HS-5 (cell line): Measurements from ENCODE around the gene WDR89.
A peak's percentile ranks its signal among the peaks of the same experiment; 100 is the strongest.
"Not testable (repeated sequence)": the region's sequence is repeated elsewhere in the genome, so short reads cannot be mapped to it uniquely, and the experiment has no call there.

ENCODE experiments used
- DNase-seq: peaks from one replicate; pipeline ENCODE4 v3.0.0-alpha.2; 2012; ENCODE audit warnings: low read depth

Gene WDR89

GRCh38 chr14:63652406-63652805 lies 10.7 kb upstream of the WDR89 start:
- DNase-seq: no peak

DNA sequence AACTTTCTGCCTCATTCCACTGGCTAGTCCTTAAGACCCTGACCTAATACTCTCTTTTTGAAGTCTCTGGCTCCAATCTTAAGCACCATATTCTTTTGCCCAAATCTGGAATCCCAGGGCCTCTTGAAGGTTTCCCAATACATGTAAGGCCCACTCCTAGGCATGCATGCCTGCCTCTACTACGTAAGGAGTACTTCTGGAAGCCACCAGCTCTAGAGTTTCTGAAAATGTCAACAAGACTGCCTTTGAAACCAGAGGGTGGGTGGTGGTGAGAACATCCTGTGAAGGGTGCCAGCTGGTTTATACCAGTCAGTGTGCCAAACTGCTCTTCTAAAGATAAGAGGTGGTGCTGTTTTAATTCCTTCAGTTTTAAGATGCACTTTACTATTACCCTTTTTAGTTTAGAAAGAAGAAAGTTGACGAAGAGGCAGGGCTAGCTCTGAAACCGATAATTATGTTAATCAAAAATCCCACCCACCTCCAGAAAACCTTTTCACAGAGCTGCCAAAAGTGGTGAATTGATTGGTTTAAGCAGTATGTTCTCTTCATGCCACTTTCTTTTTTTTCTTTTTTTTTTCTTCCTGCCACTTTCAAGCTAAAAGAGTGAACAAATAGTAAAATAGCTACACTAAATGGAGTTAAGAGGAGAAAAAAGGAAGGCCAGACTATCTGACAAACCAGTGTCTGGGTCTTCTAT lies 8.7 kb upstream of the WDR89 start:
- DNase-seq: no peak

- DNase-seq: no peak
Observed at GRCh38 chr14:63647696-63648410, 6.2 kb upstream of the WDR89 start.

DNA sequence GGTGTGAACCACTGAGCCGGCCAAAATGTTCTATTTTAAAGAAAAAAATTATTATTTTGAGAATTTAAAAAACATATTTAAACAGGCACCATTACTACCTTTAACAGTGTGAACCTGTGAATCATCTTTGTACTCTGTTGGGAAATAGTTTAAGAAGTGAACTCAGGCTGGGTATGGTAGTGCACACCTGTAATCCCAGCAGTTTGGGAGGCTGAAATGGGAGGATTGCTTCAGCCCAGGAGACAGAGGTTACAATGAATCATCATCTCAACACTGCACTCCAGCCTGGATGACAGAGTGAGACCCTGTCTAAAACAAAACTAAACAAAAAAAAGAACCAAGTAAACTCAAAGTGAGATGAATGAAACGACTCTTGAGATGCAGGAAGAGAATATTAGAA lies 3.1 kb upstream of the WDR89 start:
- no peak for DNase-seq

DNA sequence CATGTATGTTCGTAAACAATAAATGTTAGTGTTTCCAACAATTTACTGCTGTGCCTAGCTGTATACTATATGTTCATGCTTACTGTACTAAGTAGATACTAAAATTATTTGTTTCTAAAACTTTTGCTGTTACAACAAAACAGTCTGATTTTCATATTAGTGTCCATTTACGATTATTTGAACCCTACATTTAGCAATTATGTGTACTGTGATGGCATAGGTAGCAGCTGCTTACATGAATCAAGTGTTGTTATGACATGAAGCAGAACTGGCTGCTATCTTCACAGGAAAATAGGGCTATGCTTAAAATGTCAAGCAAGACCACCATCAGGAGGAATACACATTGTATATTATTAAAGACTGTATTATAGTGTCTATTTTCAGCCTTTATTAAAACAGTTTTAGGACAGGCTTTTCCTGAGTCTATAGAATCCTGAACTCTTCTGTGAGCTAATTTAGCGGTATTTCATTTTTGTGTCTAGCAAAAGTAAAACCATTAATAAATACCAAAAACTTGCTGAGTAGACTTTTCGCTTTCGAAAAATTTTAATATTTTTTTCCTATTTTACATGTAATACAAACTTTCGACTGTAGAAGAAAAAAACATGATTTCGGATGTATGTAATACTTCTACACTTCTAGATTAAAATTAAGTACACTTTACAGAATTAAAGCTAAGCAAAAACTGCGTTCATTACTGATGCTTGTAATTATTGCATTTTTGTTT lies 1.1 kb upstream of the WDR89 start:
- DNase-seq: no peak

DNA sequence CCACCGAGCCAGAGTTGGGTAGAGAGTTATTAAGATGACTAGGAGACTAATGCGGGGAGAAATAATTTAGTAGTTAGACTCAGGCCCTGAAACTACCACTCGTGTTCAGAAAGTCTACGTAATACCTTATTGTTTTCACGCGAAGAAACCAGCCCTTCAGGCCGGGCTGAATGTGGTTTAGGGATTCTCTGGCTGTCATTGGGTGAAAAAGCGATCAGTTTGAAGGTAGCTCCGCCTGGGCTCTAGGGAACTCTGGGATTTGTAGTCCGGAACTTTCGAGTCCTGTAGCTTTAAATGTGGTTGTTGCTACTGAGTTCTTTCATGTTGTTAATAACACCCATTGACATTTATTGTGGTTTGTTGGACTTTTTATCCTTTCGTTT lies 549 bp upstream of the WDR89 start:
- DNase-seq: peak; percentile 86

GRCh38 chr14:63638493-63638892 lies 3.2 kb downstream of the WDR89 start:
- no peak for DNase-seq

DNA sequence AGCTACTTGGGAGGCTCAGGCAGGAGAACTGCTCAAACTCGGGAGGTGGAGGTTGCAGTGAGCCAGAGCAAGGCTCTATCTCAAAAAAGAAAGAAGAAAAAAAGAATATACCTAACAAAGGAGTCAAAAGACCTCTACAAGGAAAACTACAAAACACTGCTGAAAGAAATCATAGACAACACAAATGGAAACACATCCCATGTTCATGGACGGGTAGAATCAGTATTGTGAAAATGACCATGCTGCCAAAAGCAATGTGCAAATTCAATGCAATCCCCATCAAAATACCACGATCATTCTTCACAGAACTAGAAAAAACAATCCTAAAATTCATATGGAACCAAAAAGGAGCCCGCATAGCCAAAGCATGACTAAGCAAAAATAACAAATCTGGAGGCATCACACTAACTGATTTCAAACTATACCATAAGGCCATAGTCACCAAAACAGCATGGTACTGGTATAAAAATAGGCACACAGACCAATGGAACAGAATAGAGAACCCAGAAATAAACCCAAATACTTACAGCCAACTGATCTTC lies 5.5 kb downstream of the WDR89 start:
- DNase-seq: not testable (repeated sequence)

GRCh38 chr14:63633801-63634200 lies 7.9 kb downstream of the WDR89 start:
- DNase-seq: no peak

- DNase-seq: no peak
Observed at GRCh38 chr14:63632932-63633514, 8.6 kb downstream of the WDR89 start.

- no peak for DNase-seq
Observed at GRCh38 chr14:63624701-63625100, 17.0 kb downstream of the WDR89 start.

DNA sequence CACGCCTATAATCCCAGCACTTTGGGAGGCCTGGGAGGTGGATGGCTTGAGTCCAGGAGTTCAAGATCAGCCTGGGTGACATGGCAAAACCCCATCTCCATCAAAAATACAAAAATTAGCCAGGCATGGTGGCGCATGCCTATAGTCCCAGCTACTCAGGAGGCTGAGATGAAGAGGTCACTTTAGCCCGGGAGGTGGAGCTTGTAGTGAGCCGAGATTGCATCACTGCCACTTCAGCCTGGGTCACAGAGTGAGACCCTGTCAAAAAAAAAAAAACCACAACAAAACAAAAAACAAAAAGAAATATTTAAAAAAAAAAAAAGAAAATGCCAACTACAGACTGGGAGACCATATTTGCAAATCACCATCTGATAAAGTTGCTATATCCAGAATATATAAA lies 17.5 kb downstream of the WDR89 start:
- no peak for DNase-seq

DNA sequence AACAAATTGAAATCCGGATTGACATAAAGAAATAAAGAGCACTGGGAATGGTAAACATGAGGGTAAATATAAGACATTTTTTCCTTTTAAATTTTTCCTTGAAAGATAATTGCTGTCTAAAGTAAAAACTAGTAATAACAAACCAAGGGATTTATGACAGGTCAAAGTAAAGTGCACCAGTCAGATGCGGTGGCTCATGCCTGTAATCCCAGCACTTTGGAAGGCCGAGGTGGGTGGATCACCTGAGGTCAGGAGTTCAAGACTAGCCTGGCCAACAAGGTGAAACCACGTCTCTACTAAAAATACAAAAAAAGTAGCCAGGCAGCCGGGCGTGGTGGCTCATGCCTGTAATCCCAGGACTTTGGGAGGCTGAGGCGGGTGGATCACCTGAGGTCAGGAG lies 19.7 kb downstream of the WDR89 start:
- not testable (repeated sequence) for DNase-seq

- DNase-seq: no peak
Observed at GRCh38 chr14:63616015-63616414, 25.7 kb downstream of the WDR89 start.

- DNase-seq: peak; percentile 47
Observed at GRCh38 chr14:63614679-63615363, 26.9 kb downstream of the WDR89 start.

GRCh38 chr14:63611078-63611477 lies 30.6 kb downstream of the WDR89 start:
- no peak for DNase-seq

- no peak for DNase-seq
Observed at GRCh38 chr14:63605041-63605532, 36.6 kb downstream of the WDR89 start.

DNA sequence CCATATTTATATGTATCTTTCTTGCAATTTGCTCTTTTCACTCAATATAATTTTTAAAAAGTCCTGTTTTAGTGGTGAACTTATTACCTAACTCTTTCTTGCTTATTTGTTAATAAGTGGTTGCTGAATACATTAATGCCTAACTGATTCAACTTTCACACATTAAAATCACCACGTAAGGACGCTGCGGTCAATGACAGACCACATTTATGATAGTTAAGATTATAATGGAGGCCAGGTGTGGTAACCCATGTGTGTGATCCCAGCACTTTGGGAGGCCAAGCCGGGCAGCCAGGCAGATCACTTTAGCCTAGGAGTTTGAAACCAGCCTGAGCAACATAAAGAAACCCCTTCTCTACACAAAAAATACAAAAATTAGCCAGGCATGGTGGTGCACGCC lies 37.0 kb downstream of the WDR89 start:
- no peak for DNase-seq

DNA sequence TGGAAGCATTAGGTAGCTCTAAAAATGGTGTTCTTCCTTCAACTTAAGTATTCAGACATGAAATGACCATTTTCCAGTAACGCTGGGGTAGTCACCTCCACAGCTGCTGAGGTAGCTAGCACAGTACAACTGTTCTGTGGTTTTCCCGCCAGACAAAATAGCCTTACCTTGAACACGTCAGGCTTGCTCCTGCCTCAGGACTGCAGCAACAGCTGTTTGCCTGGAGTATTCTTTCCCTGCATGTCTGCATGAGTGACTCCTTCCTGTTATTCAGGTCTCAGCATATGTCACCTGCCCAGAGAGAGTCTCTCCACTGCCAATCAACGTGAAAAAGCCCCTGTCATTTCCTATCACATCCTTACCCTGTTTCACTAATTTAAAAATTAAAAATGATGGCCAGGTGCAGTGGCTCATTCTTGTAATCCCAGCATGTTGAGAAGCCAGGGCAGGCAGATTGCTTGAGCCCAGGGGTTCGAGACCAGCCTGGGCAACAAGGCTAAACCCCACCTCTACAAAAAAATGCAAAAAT lies 37.9 kb downstream of the WDR89 start:
- DNase-seq: no peak

GRCh38 chr14:63598807-63599206 lies 42.9 kb downstream of the WDR89 start:
- no peak for DNase-seq

DNA sequence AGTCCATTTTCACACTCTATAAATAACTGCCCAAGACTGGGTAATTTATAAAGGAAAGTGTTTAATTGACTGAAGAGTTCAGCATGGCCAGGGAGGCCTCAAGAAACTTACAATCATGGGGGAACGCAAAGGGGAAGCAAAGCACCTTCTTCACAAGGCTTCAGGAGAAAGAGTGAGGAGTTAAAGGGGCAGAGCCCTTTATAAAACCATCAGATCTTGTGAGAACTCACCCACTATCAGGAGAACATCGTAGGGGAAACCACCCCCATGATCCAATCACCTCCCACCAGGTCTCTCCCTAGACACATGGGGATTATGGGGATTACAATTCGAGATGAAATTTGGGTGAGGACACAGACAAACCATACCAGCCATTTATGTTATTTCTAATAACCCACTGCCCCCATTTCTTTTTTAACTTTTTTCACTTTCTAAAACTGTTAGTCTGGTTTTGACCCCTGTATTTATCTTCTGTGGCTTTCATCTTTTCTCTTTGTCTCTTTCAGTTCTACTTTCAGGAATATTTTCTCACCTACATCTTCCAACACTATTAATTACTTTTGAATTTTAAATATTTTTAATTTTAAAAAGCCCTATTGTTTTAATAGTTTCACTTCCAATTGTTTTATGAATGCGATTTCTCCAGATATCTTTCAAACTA lies 44.5 kb downstream of the WDR89 start:
- no peak for DNase-seq
